Measurements from ENCODE around the gene AKTIP.
"Not testable (repeated sequence)": the region's sequence is repeated elsewhere in the genome, so short reads cannot be mapped to it uniquely, and the experiment has no call there.

The AKTIP gene

GRCh38 chr16:53530046-53530445, 27.0 kb upstream of the AKTIP start:
- Histone ChIP-seq H3K27ac (ENCODE audit: low read length) (no peak overlapping the region), H3K36me3 (ENCODE audit: control insufficient read depth, low read depth, low read length) (no peaks in the 10 kb centered on the region), H3K4me3 (ENCODE audit: low read length) (no peak overlapping the region), H3K27me3 (ENCODE audit: control insufficient read depth, insufficient read depth, low read length) (no peaks in the 10 kb centered on the region), H3K9ac (ENCODE audit: low read length) (no peak overlapping the region), H3K9me3 (ENCODE audit: control insufficient read depth, low read depth, low read length) (no peaks in the 10 kb centered on the region), H3K4me1 (ENCODE audit: control insufficient read depth, low read depth, low read length) (no peaks in the 10 kb centered on the region)

DNA sequence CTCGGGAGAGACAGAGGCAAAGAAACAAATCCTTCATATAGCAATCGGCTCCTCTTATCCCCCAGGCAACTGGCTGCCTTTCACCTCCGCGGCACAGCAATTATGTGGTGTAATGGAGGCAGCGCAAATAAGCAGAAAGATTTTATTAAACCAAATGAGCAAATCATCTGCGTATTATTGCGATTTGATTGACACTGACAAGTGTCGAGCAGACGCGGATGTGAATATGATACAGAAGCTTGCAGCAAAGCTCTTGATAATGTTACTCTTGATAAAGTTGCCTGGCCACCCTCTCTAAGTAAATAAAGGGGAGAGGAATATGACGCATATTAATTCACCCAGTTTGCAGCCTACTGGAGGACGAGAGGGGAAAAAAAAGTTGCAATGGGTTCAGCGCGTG, 26.5 kb upstream of the AKTIP start:
- Histone ChIP-seq H3K27me3 (ENCODE audit: control insufficient read depth, insufficient read depth, low read length) (no peaks in the 10 kb centered on the region), H3K9me3 (ENCODE audit: control insufficient read depth, low read depth, low read length) (no peaks in the 10 kb centered on the region), H3K9ac (ENCODE audit: low read length) (no peak overlapping the region), H3K4me1 (ENCODE audit: control insufficient read depth, low read depth, low read length) (no peaks in the 10 kb centered on the region), H3K27ac (ENCODE audit: low read length) (no peak overlapping the region), H3K4me3 (ENCODE audit: low read length) (no peak overlapping the region), H3K36me3 (ENCODE audit: control insufficient read depth, low read depth, low read length) (no peaks in the 10 kb centered on the region)

DNA sequence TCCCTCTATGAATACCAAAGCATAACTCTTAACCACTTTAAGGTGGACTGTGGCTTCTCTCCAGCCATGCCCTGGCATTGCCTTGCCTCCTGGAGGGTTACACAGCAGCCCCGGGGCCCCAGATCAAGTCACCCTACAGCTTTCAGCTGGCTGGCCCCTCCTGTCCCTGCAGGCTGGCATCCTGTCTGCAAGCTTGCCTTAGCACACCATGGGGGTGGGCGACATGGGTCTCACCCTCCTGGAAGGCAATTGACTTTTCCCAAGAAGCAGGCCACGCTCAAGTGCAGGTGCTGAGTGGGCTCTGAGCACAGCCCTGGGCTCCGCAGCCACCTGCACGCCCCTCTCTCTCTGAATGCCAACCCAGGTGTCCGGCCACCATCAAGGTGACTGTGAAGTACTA, 25.8 kb upstream of the AKTIP start:
- H3K36me3 ChIP-seq (ENCODE audit: control insufficient read depth, low read depth, low read length) = no peaks in the 10 kb centered on the region
- no peaks in the 10 kb centered on the region for H3K4me1 ChIP-seq (ENCODE audit: control insufficient read depth, low read depth, low read length)
- H3K27ac ChIP-seq (ENCODE audit: low read length) = no peak overlapping the region
- no peaks in the 10 kb centered on the region for H3K9me3 ChIP-seq (ENCODE audit: control insufficient read depth, low read depth, low read length)
- H3K27me3 ChIP-seq (ENCODE audit: control insufficient read depth, insufficient read depth, low read length) = no peaks in the 10 kb centered on the region
- no peak overlapping the region for H3K9ac ChIP-seq (ENCODE audit: low read length)
- no peak overlapping the region for H3K4me3 ChIP-seq (ENCODE audit: low read length)

- H3K4me1 ChIP-seq (ENCODE audit: control insufficient read depth, low read depth, low read length) = no peaks in the 10 kb centered on the region
- no peaks in the 10 kb centered on the region for H3K27me3 ChIP-seq (ENCODE audit: control insufficient read depth, insufficient read depth, low read length)
- H3K9me3 ChIP-seq (ENCODE audit: control insufficient read depth, low read depth, low read length) = no peaks in the 10 kb centered on the region
- H3K36me3 ChIP-seq (ENCODE audit: control insufficient read depth, low read depth, low read length) = no peaks in the 10 kb centered on the region
- no peak overlapping the region for H3K27ac ChIP-seq (ENCODE audit: low read length)
- H3K4me3 ChIP-seq (ENCODE audit: low read length) = no peak overlapping the region
- no peak overlapping the region for H3K9ac ChIP-seq (ENCODE audit: low read length)
Observed at GRCh38 chr16:53523971-53524548, 21.1 kb upstream of the AKTIP start.

GRCh38 chr16:53523126-53523804, 20.3 kb upstream of the AKTIP start:
- no peak overlapping the region for H3K27ac ChIP-seq (ENCODE audit: low read length)

GRCh38 chr16:53519417-53520091, 16.5 kb upstream of the AKTIP start:
- Histone ChIP-seq H3K27ac (ENCODE audit: low read length) (no peak overlapping the region), H3K9me3 (ENCODE audit: control insufficient read depth, low read depth, low read length) (no peaks in the 10 kb centered on the region), H3K27me3 (ENCODE audit: control insufficient read depth, insufficient read depth, low read length) (no peaks in the 10 kb centered on the region), H3K4me1 (ENCODE audit: control insufficient read depth, low read depth, low read length) (no peaks in the 10 kb centered on the region), H3K4me3 (ENCODE audit: low read length) (no peak overlapping the region), H3K9ac (ENCODE audit: low read length) (no peak overlapping the region), H3K36me3 (ENCODE audit: control insufficient read depth, low read depth, low read length) (no peaks in the 10 kb centered on the region)

More at GRCh38 chr16:53523126-53523804, 20.3 kb upstream of the AKTIP start:
- Histone ChIP-seq H3K4me1 (ENCODE audit: control insufficient read depth, low read depth, low read length) (no peaks in the 10 kb centered on the region), H3K27me3 (ENCODE audit: control insufficient read depth, insufficient read depth, low read length) (no peaks in the 10 kb centered on the region), H3K36me3 (ENCODE audit: control insufficient read depth, low read depth, low read length) (no peaks in the 10 kb centered on the region), H3K9me3 (ENCODE audit: control insufficient read depth, low read depth, low read length) (no peaks in the 10 kb centered on the region), H3K4me3 (ENCODE audit: low read length) (no peak overlapping the region), H3K9ac (ENCODE audit: low read length) (no peak overlapping the region)

DNA sequence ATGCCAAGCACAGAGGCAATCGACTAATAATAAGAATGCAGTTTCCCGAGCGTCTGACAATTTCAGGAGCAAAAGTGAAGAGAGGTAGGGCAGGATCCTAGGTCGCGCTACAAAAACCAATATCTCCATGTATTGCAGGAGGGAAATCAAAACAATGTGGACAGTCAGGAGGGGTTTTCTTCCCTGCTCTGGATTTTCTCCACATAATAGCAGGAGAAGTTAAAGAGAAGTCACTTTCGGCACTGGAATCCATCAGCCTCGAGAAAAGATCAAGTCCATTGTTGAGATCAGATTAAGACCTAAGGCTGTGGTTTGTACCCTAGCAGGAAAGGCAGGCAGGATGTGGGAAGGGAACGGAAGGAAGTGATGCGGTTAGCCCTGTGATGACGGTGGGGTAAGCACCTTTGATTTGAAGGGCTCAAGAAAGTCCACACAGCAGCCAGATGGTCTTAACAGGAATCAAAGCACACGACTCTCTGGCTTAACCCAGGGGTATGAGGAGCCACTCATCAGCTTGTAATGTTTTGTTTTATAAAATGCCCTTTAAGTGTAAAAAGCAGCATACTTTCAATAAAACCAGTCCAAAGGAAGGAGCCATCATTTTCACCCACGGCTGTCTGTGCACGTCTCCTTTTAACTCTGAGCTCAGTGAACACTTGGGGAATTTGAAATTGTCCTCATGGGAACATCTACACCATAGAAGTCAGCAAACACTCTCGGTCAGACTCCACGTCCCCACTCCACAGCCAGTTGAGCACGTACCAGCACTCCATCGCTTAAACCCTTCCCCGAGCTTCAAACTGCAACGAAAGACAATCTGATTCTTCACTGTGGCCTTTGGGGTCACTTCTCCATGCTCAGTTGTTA, 15.8 kb upstream of the AKTIP start:
- H3K9ac ChIP-seq (ENCODE audit: low read length) = no peak overlapping the region
- no peaks in the 10 kb centered on the region for H3K9me3 ChIP-seq (ENCODE audit: control insufficient read depth, low read depth, low read length)
- no peaks in the 10 kb centered on the region for H3K27me3 ChIP-seq (ENCODE audit: control insufficient read depth, insufficient read depth, low read length)
- H3K4me3 ChIP-seq (ENCODE audit: low read length) = no peak overlapping the region
- H3K4me1 ChIP-seq (ENCODE audit: control insufficient read depth, low read depth, low read length) = no peaks in the 10 kb centered on the region
- H3K36me3 ChIP-seq (ENCODE audit: control insufficient read depth, low read depth, low read length) = no peaks in the 10 kb centered on the region
- H3K27ac ChIP-seq (ENCODE audit: low read length) = no peak overlapping the region

DNA sequence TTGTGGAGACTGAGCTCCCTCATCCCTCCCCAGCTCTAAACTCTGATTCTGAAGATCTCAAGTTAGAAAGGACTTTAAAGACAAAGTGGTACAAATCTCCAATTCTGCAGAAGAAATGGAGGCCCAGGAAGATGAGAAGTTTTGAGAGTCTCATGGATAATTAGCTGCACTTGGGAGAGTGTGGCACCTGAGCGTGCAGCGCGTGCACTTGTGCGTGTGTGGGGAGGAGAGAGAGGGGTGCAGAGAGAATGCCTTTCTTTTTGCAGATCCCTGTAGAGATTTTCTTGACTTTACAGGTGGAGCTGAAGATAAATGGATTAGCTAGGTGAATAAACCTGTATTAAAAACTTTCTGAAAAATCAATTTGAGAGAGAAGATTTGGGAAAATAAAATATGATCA, 14.8 kb upstream of the AKTIP start:
- no peak overlapping the region for H3K27ac ChIP-seq (ENCODE audit: low read length)
- H3K9ac ChIP-seq (ENCODE audit: low read length) = no peak overlapping the region
- no peaks in the 10 kb centered on the region for H3K36me3 ChIP-seq (ENCODE audit: control insufficient read depth, low read depth, low read length)
- H3K27me3 ChIP-seq (ENCODE audit: control insufficient read depth, insufficient read depth, low read length) = no peaks in the 10 kb centered on the region
- no peak overlapping the region for H3K4me3 ChIP-seq (ENCODE audit: low read length)
- peaks cover 4% of the 10 kb centered on the region for H3K9me3 ChIP-seq (ENCODE audit: control insufficient read depth, low read depth, low read length)
- no peaks in the 10 kb centered on the region for H3K4me1 ChIP-seq (ENCODE audit: control insufficient read depth, low read depth, low read length)

DNA sequence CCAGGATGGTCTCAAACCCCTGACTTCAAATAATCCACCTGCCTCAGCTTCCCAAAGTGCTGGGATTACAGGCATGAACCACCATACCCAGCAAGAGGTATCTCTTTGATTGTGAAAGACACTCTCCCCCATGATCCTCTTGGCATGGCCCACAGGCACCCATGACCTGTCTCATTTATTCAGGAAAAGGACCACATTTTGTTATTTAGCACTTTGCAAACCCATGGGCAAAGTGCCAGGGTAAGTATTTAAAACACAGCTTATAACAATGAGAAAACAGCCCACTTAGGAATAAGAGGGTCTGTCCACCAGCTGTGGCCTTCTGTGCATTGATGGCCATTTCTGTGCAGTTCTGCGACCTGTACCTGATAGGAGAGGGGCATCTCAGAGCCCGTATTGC, 12.8 kb upstream of the AKTIP start:
- Histone ChIP-seq H3K4me3 (ENCODE audit: low read length) (no peak overlapping the region), H3K36me3 (ENCODE audit: control insufficient read depth, low read depth, low read length) (no peaks in the 10 kb centered on the region), H3K9me3 (ENCODE audit: control insufficient read depth, low read depth, low read length) (peaks cover 4% of the 10 kb centered on the region), H3K4me1 (ENCODE audit: control insufficient read depth, low read depth, low read length) (no peaks in the 10 kb centered on the region), H3K27ac (ENCODE audit: low read length) (no peak overlapping the region), H3K27me3 (ENCODE audit: control insufficient read depth, insufficient read depth, low read length) (no peaks in the 10 kb centered on the region), H3K9ac (ENCODE audit: low read length) (no peak overlapping the region)

GRCh38 chr16:53515259-53515658, 12.2 kb upstream of the AKTIP start:
- peaks cover 1% of the 10 kb centered on the region for H3K4me1 ChIP-seq (ENCODE audit: control insufficient read depth, low read depth, low read length)
- no peaks in the 10 kb centered on the region for H3K36me3 ChIP-seq (ENCODE audit: control insufficient read depth, low read depth, low read length)
- H3K27ac ChIP-seq (ENCODE audit: low read length) = no peak overlapping the region
- no peak overlapping the region for H3K9ac ChIP-seq (ENCODE audit: low read length)
- no peaks in the 10 kb centered on the region for H3K27me3 ChIP-seq (ENCODE audit: control insufficient read depth, insufficient read depth, low read length)
- H3K4me3 ChIP-seq (ENCODE audit: low read length) = no peak overlapping the region
- peaks cover 4% of the 10 kb centered on the region for H3K9me3 ChIP-seq (ENCODE audit: control insufficient read depth, low read depth, low read length)

- H3K9ac ChIP-seq (ENCODE audit: low read length); H3K9me3 ChIP-seq (ENCODE audit: control insufficient read depth, low read depth, low read length); H3K27me3 ChIP-seq (ENCODE audit: control insufficient read depth, insufficient read depth, low read length); H3K27ac ChIP-seq (ENCODE audit: low read length); H3K4me3 ChIP-seq (ENCODE audit: low read length); H3K36me3 ChIP-seq (ENCODE audit: control insufficient read depth, low read depth, low read length); H3K4me1 ChIP-seq (ENCODE audit: control insufficient read depth, low read depth, low read length): not testable (repeated sequence)
Observed at GRCh38 chr16:53512795-53513194, 9.8 kb upstream of the AKTIP start.
